Bronchial epithelial cell (primary cell): ENCODE measurements around the gene SEBOX. TPM values are rescaled to one million over a fixed set of nuclear protein-coding genes. Genes with fewer than 3 reads are reported as not detected.

Experiments used
- DNase-seq: peaks from one replicate; pipeline ENCODE4 v3.0.0-alpha.2; 2010; ENCODE audit warnings: low read depth
- FAIRE-seq: peaks from 2 replicates; lab custom pipeline; 2011; peaks lifted over from hg19 to GRCh38; lab: Jason Lieb, UNC
- H3K27me3 ChIP-seq: 2 replicates; pipeline ENCODE4 v1.5.1; 2011; ENCODE audit warnings: low read length; ENCODE audit not compliant: control insufficient read depth, insufficient read depth
- H3K36me3 ChIP-seq: 2 replicates; pipeline ENCODE4 v1.5.1; 2011; ENCODE audit warnings: low read length; ENCODE audit not compliant: control insufficient read depth, insufficient read depth
- H3K4me3 ChIP-seq: 2 replicates; pipeline ENCODE4 v1.5.1; 2011; ENCODE audit warnings: mild to moderate bottlenecking, low read depth, low read length, control low read depth
- total RNA-seq: library from RNA; depleted of rRNA; stranded (reverse); fragments of >200 nt; gene quantifications from 2 replicates; pipeline ENCODE4 v1.2.1, GENCODE V29; 2014
- TF ChIP-seq, protein P1 (sequence below): IDR thresholded peaks from 2 replicates; pipeline ENCODE4 v1.5.1; 2011; ENCODE audit warnings: mild to moderate bottlenecking, moderate library complexity, low read length, control low read depth, inconsistent platforms; ENCODE audit not compliant: insufficient read depth, severe bottlenecking

SEBOX gene
- total RNA-seq, 1 donor from 2014 or later = not detected

DNA sequence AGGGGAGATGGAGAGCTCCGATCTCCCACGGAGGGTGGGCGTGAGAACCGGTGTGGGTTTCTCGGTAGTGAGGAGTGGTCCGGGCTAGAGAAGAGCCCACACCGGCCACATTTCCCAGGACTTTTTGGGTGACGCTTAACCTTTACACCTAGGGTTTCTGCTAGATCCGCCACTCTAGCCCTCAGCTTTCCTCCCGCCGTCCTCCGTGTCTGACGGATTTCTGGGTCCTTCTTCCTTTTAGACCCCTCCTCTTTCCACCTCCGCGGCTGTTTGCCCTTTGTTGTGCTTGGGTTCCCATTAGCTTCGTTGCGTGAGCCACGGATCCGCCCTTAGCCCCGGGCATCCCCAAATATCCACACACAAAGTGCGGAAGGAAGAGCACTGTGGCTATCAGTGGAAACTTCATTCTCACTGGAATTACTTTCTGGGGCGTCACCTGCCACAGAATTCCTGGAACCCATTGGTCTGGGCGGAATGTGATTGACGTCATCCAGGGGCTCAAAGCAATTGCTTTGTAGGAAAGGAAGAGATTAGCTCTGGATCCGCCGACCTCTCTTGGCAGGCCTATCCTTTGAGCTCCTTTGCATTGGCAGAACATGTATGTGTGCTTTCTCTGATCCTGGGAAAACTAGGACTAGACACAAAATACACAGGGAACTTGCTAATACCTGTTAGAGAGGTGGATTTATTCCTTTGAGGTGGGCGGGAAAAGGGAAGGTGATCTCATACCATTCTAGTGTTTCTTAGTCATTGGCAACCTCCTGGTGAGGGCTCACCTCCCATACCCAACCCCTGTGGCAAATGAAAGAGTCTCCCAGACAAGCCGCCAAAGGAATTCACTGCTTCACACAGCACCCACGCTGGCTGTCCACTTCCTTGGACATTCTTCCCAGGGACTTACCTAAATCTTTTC, 28.8 kb downstream of the SEBOX start:
- TF ChIP-seq, protein P1, sequence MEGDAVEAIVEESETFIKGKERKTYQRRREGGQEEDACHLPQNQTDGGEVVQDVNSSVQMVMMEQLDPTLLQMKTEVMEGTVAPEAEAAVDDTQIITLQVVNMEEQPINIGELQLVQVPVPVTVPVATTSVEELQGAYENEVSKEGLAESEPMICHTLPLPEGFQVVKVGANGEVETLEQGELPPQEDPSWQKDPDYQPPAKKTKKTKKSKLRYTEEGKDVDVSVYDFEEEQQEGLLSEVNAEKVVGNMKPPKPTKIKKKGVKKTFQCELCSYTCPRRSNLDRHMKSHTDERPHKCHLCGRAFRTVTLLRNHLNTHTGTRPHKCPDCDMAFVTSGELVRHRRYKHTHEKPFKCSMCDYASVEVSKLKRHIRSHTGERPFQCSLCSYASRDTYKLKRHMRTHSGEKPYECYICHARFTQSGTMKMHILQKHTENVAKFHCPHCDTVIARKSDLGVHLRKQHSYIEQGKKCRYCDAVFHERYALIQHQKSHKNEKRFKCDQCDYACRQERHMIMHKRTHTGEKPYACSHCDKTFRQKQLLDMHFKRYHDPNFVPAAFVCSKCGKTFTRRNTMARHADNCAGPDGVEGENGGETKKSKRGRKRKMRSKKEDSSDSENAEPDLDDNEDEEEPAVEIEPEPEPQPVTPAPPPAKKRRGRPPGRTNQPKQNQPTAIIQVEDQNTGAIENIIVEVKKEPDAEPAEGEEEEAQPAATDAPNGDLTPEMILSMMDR = no peak
- H3K4me3 ChIP-seq = peak overlapping the region; percentile 90
- DNase-seq (peak; percentile 97), FAIRE-seq (no peak)
- peaks cover 17% of the 10 kb centered on the region for H3K36me3 ChIP-seq
- no peaks in the 10 kb centered on the region for H3K27me3 ChIP-seq

DNA sequence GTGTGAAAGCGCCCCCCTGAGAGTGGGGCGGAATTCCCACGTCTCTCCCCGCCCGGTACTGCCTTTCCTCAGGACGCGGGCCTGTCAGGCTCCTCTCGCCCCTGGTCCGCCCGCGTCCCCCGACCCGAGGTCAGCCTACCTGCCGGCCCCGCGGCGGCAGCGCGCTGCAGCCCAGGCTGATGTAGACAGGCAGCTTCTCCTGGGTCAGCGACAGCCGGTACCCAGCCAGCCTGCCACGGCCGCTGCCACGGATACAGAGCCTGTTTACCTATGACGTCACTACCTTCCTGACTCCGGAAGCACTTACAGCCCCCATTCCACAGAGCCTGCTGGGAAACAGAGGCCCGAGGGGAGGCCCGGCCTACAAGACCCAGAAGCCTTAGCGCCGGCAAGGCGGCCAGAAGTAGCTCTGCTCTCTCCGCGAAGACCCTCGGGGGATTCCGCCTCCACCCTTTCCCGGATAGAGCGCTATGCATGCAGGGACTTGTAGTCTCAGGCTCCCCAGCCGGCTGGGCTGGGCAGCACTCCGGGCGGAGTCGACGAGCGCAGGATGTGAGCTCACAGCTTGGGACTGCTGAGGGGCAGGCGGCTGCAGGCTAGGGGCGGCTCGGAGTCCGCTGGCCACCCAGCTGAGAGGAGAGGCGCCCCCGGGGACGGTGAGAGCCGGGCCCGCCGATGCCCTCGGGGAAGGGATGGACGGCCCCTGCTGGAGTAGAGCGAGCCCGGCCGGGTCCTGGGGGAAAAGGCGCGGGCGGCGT, 29.6 kb downstream of the SEBOX start, which contains the start of the genes IFT20 and TNFAIP1:
IFT20 (minus strand) TSS at position 272 of the 758 bp plus-strand sequence. CDS start 3,487 bp downstream, outside the sequence.
TNFAIP1 (plus strand) TSS at position 561 of the 758 bp plus-strand sequence. CDS start 3,761 bp downstream, outside the sequence.
- Histone ChIP-seq H3K4me3 (peak within 1 kb of the TSS; percentile 90), H3K27me3 (no peaks in the 10 kb centered on the region), H3K36me3 (peaks cover 16% of the 10 kb centered on the region)
- FAIRE-seq = no peak
- DNase-seq = peak; percentile 99
- TF ChIP-seq, protein P1 = no peak

- no peaks in the 10 kb centered on the region for H3K27me3 ChIP-seq
- DNase-seq (peak; percentile 32), FAIRE-seq (no peak)
Observed at GRCh38 chr17:28334666-28335200, 30.3 kb downstream of the SEBOX start.

DNA sequence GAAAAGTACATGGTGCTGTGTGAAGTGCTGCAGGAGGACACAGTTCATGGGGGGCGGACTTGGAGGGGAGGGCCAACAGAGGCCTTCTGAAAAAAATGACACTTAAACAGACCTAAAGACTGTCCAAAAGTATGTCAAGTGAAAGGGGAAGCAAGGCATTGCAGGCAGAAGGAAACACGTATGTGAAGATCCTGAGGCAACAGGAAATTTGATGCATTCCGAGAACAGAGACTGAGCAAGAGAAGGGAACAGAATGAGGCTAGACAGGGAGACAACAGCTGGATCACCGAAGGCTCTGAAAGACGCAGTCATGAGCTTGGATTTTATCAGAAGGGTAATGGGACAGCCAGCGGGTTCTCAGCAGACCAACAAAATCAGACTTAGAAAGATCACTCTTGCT, 30.8 kb downstream of the SEBOX start:
- H3K27me3 ChIP-seq = no peaks in the 10 kb centered on the region
- no peak for FAIRE-seq
- TF ChIP-seq, protein P1 = no peak
- DNase-seq = no peak
- peaks cover 9% of the 10 kb centered on the region for H3K36me3 ChIP-seq
- no peak overlapping the region for H3K4me3 ChIP-seq

More at GRCh38 chr17:28334666-28335200, 30.3 kb downstream of the SEBOX start:
- TF ChIP-seq, protein P1 = no peak
- H3K36me3 ChIP-seq = peaks cover 12% of the 10 kb centered on the region
- peak overlapping the region; percentile 90 for H3K4me3 ChIP-seq

- no peak for FAIRE-seq
Observed at GRCh38 chr17:28333083-28333746, 31.8 kb downstream of the SEBOX start.

More at GRCh38 chr17:28333083-28333746, 31.8 kb downstream of the SEBOX start:
- DNase-seq = no peak
- TF ChIP-seq, protein P1 = no peak
- Histone ChIP-seq H3K36me3 (peaks cover 7% of the 10 kb centered on the region), H3K4me3 (no peak overlapping the region), H3K27me3 (no peaks in the 10 kb centered on the region)
